ENCODE results near the gene CELA2A.

The CELA2A gene

DNA sequence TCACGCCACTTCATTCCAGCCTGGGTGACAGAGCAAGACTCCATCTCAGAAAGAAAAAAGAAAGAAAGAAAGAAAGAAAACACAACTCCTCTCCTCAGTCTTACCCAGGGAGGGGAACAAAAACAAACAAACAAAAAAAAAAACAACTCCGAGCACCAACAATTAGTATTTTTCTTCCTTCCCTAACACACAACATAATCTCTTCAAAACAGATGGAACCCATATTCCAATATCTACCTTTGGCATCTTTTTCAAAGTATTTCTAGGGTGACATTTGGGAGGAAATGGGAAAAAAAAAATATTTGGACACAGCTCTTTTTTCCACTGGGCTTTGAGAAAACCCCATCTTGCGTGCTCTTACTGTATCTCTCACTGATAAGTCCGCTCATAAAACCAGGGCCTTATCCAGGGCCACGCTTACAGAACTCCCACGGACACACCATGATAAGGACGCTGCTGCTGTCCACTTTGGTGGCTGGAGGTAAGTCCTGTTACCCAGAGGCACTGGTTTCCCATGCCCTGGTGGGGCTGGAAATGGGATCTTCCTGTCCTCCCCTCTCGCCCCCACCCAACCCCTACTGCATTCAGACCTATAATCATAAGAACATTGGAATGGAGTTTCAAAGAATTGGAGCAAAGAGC, at the start of gene CELA2A:
Gene CELA2A, plus strand, starts transcription at position 420 of the 642 bp plus-strand sequence. Its CDS starts 22 bp downstream, at position 442.
- no peak for DNase-seq

DNA sequence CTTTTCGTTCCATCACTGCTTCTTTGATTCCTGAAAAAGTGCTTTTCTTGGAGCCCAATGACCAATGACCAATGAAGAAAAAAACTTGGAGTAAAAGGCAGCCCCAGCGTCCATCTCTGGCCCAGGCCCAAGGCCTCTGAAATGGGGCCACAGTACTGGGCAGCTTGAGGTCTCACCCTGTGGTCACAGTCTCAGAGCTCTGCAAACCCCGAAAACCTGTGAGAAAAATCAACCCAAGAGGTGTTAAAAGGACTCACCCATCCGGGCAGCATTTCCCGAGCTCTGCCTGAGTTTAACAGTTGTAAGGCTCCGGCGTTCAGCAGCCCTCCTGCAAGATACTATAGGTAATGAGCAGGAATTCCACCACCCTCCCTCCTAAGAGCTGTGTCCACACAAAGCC, 49.0 kb upstream of the CELA2A start:
- no peak for DNase-seq

DNA sequence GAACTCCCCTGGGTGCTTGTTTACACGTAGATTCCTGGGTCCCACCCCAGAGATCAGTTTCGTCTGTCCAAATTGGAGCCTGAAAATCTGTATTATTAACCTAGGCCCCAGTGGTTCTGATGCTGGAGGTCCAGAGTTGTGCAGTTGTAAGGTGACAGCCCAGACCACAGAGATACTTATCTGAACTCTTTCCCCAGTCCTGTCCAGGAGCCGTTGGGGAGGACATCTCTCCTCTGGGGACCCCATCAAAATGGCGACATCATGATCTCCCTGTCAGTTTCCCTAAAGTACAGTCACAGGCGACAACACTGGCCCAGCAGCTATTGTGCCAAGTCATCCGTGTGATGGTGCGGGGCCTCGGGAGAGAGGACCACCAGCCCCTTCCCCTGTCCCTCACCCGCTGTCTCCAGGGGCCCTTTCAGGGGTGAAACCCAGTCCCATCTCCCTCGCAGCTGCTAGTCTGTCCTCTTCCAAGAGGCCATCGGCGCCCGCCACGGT, 47.6 kb upstream of the CELA2A start:
- no peak for DNase-seq

DNA sequence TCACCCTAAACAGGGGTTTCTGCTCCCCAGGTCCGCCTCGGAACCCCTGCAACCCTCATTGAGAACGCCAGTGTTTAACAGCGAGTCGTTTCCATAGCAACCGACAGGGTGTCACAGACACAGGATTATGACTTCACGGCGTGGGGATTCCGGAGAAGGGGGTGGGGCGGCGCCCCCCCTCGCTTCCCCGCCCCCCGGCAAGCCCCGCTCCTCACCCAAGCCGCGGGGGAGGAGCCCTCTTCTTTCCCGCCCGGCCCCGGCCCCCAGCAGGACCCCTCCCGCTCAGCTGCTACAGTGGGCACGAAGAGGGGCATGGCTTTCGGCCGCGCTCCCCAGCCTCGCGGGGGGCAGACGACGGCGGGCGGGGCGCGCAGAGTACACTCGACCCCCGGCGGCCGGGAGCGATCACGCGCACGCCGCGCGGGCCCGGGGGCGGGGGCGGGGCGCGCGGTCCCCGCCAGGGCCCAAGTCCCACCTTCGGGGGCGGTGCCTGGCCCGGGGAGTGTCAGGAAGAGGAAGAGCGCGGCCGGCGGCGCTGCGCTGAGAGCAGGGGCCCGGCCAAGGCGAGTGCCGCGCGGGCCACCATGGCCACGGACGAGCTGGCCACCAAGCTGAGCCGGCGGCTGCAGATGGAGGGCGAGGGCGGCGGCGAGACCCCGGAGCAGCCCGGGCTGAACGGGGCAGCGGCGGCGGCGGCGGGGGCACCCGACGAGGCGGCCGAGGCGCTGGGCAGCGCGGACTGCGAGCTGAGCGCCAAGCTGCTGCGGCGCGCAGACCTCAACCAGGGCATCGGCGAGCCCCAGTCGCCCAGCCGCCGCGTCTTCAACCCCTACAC, 46.9 kb upstream of the CELA2A start, which contains the start of gene EFHD2:
Gene EFHD2, plus strand, starts transcription at position 501 of the 835 bp plus-strand sequence. Its CDS starts 84 bp downstream, at position 585.
- peak; percentile 80 for DNase-seq

DNA sequence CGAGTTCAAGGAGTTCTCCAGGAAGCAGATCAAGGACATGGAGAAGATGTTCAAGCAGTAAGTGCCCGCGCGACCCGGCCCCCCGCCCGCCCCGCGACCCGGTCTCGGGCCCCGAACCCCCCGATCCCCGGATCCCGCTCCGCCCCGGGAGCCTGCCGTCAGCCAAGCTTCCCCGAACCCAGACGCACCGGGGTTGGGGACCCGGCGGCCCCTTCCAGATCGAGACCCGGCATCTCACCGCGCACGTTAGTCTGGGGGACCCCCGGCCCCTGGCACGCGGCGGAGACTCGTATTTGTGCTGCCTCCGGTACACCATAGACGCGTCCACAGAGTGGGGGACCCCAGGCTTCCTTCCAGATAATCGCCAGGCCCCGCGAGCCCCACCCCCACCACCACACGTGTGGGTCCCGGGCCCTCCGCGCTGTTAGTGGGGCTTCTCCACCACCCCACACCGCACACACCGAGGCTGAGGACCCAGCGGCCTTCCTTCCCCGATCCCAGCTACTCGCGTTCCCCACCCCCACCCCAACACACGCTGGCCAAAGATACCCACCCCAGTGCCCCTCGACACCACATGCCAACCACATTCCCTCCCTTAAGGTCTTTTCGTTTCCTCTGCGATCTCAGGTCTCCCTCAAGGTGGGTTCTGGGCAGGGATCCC, 46.2 kb upstream of the CELA2A start:
- DNase-seq: no peak

DNA sequence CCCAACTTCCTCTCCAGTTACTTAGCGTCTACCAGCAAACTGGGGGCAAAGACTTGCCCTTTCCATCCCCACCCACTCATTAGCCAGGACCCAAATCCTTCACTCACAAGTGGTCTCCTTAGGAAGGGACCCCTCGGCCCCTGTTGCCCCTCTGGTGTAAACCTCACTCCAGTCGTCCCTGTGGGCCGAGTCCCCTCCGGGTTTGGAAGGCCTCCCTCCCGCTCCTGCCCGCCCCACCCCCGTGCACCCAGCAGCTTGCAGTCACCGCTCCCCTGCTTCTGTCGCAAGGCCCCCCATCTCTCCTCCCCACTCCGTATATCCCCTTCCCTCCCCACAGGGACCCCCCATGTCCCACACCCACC, 45.7 kb upstream of the CELA2A start:
- no peak for DNase-seq

DNA sequence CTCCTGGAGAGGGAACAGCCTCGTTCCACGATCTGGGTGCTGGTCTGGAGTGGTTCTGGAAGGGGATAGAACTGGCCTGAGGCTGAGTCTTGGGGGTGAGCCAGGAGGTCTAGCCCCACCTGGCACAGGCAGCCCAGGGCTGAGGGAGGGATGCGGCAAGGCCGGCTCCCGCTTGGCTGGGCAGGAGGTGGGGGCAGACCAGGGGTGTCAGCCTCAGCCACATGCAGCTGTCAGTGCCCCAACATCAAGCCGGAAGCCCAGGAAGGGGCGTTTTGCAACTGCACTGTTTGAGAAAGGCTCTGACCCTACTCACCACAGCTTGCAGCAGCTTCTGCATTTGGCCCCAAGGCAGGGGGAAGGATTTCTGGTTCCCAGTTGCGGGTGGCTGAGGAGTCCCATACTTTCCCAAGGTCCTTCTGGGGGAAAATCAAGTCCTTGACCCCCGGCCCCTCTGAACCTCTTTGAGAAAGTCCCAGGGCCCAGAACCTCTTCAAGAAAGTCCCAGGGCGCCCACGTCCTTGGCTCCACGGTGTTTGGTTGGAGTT, 44.9 kb upstream of the CELA2A start:
- DNase-seq: no peak

DNA sequence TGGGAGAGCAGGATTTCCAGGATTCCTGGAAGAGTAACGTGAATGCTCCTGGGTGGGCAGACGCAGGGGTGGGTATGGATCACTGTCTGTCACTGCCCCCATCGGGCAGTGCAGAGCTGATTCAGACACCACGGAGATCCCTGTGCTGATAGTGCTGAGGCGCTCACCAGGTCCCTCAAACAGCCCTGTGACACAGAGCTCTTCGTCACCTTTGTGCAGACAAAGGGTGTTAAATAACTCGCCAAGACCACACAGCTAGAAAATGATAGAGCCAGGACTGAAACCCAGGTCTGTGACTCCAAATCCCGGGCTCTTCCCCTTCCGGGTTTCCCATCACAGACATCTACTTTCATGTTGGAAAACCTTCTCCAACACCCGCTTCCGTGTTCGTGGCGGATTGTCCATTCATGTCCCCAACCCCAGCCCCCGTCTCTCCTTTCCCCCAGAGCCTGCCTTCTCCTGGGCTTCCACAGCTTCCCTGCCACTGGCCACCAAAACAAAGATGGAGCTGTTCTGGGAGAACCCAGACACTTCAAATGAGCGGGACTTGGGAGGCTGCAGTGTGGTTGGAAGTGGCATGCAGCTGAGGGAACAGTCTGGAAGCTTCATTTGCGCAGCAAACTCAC, 44.2 kb upstream of the CELA2A start:
- DNase-seq: no peak

DNA sequence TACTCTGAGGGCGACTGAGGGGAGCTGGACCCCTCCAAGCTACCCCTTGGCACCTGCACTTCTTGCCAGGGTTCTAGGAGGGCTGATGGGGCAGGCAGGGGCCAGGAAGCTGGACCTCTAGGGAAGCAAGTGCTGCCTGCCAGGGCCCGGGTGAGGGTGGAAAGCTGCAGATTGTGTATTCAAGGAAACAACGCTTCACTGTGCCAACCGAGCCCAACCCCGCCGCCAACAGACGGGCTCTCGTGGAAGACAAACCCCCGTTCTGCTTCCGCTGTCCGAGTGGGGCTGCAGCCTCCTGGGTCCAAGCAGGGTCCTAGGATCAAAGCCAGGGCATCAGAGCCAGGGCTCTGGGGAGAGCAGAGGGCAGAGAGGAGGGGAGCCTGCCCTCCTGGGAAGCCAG, 43.7 kb upstream of the CELA2A start:
- no peak for DNase-seq

DNA sequence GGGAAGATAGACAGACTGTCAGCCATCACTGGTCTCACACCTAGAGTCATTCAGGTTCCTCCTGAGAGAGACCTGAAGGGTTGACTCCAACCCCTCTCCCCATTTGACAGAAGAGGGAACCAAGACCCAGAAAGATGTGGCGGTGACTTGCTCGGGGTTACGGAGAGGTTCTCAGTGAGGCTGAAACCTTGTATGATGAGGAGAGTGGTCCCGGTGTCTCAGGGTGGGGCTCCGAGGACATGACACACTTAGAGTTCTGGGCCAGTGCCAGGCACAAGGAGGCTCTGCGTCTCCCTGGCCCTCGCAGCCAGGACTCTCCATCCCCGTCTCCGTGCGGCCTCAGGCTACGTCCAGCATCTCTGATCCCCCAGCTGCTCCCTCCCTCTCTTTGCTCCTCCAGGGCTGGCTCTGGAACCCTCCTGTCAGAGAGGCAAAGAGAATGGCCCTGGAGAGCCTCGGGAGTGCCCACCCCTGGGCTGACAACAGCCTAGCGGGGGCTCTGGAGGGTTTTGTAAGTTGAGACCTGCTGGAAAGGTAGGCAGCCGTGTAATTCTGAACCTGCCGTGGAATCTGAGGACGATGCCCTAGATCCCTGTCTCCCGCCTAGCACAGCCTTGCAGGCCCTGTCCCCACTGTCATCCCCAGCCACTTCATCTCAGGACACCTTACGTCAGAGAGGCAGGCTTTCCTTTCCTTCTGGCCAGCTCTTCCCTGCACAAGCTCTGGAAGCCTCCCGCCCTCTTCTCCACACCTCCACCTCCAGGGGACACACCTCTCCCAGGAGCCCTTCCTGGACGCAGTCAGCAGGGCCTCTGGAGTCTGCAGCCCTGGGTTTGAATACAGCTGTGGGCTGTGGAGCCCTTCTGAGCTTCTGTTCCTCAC, 42.7 kb upstream of the CELA2A start:
- no peak for DNase-seq

DNA sequence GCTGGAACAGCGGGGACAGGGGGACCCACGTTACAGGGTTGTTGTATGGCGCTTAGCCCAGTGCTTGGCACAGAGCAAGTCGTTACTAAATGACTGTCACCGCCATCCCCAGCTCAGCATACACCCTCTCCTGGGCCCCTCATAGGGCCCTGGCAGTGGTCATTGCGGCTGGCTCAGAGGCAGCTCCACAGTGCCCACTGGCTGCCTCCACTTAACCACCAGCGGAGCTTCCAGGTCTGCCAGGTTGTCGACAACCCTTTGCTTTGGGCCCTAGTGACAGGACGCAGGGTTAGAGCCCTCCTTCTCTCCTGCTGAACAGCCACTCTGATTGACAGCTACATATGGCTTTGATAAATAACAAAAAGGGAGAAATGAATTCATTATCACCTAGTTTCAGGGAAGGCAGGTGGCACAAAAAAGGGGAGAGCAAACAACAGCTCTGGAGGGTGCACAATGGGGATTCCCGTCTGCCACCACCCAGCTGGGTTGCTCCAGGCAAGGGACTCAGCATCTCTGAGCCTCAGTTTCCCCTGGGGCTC, 42.0 kb upstream of the CELA2A start:
- no peak for DNase-seq

DNA sequence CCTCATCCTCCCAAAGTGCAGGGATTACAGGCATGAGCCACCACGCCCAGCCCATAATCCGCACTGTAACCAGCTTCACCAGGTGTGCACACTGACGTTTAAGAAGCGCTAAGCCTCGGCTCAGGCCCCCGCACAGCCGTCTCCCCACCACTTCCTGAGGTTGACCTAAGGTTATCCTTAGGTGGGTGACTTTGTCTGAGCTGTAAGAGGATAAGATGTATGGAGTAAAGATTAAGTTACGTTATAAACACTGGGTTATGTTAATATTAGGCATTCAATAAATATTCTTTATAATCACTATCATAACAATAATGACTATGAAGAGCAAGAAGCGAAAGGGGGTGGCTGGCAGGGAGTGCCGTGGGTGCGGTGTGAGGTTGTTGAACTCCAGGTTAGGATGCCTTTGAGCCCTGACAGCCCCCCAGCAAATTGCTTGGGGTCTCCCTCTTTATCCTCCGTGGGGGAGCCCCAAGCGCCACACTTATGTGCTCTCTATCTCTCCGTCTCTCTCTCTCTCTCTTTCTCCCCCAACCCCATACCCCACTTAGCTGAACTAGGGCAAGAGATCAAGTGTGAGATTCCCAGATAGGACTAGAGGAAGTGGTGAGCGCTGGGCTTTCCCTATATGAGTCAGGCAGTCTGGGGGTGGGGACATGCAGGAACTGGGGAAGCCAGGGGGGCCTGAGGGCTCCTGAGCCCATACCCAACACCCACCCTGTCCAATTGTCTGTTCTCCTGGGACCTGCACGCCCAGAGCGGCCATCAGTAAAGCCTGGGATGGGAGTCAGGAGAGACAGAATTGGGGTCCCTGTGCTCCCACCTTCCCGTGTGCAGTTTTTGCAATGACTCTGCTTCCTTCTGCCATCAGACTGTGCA, 39.2 kb upstream of the CELA2A start:
- DNase-seq: peak; percentile 62

DNA sequence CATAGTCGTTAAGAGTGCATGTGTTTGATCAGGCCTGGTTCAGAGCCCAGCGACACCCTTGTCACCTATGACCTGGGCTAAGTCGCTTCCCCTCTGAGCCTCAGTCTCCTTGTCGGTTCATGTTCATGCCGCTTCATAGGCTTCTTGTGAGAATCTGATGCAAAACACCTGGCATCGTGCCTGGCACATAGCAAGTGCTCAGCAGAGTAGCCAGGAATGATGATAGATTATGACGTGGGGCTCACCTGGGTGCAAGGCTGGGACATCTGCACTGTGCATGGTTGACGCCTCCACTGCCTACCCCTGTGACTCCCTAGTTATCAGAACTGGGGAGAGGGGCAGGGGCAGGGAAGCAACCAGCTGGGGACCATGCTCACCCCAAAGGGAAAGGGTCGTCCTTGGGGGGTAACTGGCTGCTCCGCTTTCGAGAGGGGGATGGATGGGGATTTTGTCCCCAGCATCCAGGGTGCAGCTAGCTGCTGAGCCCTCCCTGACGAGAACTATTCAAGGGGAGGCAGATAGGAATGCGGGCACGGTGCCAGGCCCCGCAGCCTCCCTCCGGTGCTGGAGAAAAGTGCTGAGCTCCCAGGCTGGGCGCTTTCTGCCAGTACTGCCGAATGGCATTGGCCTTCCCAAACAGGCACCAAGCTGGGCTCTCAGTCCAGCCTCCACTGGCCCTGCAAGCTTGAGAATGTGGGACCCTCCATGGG, 37.6 kb upstream of the CELA2A start:
- DNase-seq: no peak

DNA sequence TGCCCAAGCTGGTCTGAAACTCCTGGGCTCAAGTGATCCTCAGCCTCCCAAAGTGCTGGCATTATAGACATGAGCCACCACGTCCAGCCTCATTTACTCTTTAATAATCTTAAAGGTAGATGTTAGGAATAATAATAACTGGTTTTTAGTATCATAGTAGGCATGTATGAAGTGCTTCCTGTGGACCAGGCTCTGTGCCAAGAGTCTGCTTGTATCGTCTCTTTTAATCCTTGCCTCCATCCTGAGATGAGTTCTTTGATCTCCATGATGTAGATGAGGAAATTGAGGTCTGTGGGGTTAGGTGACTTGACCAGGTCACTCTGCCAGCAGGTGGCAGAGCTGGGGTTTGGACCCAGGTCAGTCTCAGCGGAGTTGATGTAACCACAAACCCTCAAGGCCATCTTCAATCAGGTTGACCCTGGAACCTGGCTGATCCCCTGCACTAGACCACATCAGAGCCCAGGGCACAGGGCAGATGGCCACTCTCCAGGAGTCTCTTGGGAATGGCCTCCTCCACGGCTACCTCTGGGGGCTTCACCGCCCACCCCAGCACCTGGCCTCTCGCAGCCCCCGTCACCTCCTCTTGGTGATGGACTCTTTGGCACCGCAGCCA, 35.6 kb upstream of the CELA2A start:
- DNase-seq: no peak

DNA sequence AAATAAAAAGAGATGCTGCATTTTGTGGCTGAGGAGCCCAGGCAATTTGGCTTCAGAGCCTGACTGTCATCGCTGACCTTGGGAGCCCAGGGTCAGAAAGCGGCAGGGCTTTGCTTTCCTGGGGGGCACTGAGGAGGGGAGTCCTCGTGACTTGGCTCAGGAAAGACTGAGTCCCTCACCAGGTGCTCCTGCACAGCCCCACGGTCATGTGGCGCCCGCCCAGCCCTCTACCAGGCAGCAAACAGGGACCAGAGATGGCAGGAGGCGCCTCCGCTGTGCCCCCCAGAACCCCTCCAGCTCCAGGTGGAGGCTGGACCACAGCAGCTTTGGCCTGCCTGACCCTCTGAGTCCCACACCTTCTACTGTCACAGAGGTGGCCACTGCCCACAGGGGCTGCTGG, 33.7 kb upstream of the CELA2A start:
- no peak for DNase-seq

DNA sequence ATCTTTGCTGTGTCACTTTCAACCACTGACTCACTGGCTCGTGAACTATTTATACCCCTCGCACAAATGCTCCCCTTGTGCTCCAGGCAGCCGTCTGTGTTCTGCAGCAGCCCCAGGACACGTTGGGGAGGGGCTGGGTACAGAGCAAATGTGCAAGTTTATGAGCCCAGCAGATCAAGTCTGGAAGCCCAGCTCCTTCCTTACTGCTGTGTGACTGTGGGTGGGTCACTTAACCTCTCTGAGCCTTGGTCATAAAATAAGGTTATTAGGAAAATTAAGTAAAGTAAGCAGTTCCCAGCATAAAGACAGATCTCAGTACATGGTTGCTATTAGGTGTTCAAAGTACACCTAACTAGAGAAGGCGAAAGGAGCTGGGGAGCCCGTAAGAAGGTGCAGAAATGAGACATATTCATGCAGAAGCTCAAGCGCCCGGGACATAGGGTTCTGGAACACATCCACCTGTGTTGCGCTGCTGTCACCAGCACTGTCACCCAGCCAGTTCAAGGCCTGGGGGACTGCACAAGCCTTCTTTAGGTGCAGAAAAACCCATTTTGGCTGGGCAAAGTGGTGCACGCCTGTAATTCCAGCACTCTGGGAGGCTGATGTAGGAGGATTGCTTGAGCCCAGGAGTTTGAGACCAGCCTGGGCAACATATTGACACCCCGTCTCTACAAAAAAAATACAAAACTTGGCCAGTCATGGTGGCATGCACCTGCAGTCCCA, 33.0 kb upstream of the CELA2A start:
- no peak for DNase-seq

DNA sequence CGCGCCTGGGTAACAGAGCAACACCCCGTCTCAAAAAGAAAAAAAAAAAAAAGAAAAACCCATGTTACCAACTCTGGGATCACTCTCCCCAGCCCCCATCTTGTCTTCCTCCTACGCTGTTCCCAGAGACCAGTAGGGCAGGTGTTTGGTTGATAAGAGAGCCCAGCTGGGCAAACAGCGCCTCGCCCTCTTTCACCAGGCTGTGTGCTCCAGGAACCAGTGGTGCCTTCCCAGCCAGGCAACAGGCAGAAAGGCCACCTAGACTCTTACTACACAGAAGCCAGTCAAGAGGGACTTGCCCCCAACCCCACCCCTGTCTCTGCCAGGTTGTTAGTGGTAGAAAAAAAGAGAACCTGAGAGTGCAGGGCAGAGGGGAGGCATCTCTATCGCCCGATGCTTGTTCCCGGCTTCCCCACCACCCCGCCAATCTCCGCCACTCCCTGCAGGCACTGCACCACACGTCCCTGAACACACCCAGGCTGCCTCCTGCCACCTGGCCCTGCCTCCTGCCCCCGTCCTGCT, 32.3 kb upstream of the CELA2A start:
- peak; percentile 94 for DNase-seq

DNA sequence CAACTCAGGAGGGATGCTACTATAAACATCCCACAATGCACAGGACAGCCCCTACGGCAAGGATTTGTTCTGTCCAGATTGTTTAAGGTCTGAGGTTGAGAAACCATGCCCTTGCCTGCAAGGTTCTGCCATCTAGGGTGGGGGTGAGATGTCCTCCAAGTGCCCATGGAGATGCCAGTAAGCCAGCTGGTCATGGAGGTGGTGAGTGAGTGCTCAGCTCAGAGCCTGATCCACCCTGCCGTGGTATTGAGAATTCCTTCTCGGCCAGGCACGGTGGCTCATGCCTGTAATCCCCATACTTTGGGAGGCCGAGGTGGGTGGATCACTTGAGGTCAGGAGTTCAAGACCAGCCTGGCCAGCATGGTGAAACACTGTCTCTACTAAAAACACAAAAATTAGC, 31.6 kb upstream of the CELA2A start:
- DNase-seq: no peak

Measured in hematopoietic multipotent progenitor cell treated with erythropoietin and hydrocortisone succinate and interleukin-3 and kit ligand, for 8 days (in vitro differentiated cells).